OCI-LY3 (cell line): ENCODE measurements around the gene TPRN.

Experiments
- CTCF ChIP-seq: fragments of 200-600, 300-600 bp; sonication (generic); IDR thresholded peaks from 2 replicates; pipeline ENCODE4 v1.5.1; 2014; ENCODE audit warnings: antibody characterized with exemption, low read length, low read depth
- EZH2phosphoT487 ChIP-seq: fragments of 200-600 bp; shearing (Covaris generic); IDR thresholded peaks from 2 replicates; pipeline ENCODE4 v1.6.1; 2018; ENCODE audit warnings: antibody characterized with exemption, mixed run types, low read depth

GRCh38 chr9:137247135-137247915, 46.8 kb upstream of the TPRN start:
- no peak for TF ChIP-seq CTCF
- no peak for TF ChIP-seq EZH2phosphoT487
